Activated CD8-positive, alpha-beta T cell treated with anti-CD3 and anti-CD28 coated beads for 36 hours (primary cell): ENCODE data around the gene FAM9C. TPM values are rescaled to one million over a fixed set of nuclear protein-coding genes. Genes with fewer than 3 reads are reported as not detected.

ENCODE experiments used
- ATAC-seq: fragments of 200-7000 bp; cut with Tn5 transposase; one replicate; pipeline ENCODE4 v1.10.0; 2021; ENCODE audit warnings: mild to moderate bottlenecking, moderate library complexity
- CTCF ChIA-PET: fragments of 350-600 bp; sonication (Branson Sonifier 250); formaldehyde crosslinking; loops from one replicate; lab custom pipeline; 2021; ENCODE audit warnings: antibody characterized with exemption; lab: Charles Lee
- POLR2A ChIA-PET: fragments of 350-600 bp; sonication (Branson Sonifier 250); formaldehyde crosslinking; loops from one replicate; lab custom pipeline; 2021; ENCODE audit warnings: antibody characterized with exemption; lab: Charles Lee
- DNase-seq: peaks from one replicate; pipeline ENCODE4 v3.0.0-alpha.2; 2020
- H3K27ac Mint-ChIP-seq: one replicate; pipeline ENCODE4 v1.8.0; 2021; ENCODE audit warnings: mild to moderate bottlenecking, mixed read lengths
- H3K27me3 Mint-ChIP-seq: one replicate; pipeline ENCODE4 v1.8.0; 2021; ENCODE audit warnings: mixed read lengths
- H3K36me3 Mint-ChIP-seq: one replicate; pipeline ENCODE4 v1.8.0; 2021; ENCODE audit warnings: low read depth, mixed read lengths
- H3K4me1 Mint-ChIP-seq: one replicate; pipeline ENCODE4 v1.8.0; 2021; ENCODE audit warnings: low read depth, mixed read lengths
- H3K4me3 Mint-ChIP-seq: one replicate; pipeline ENCODE4 v1.8.0; 2021; ENCODE audit warnings: mild to moderate bottlenecking, moderate library complexity, mixed read lengths
- H3K9me3 Mint-ChIP-seq: one replicate; pipeline ENCODE4 v1.8.0; 2021; ENCODE audit warnings: mixed read lengths
- CTCF ChIP-seq: fragments of 200-600 bp; IDR thresholded peaks from one replicate; pipeline ENCODE4 v1.8.0; 2022; ENCODE audit warnings: antibody characterized with exemption, mild to moderate bottlenecking
- intact Hi-C: fragments of 100-400 bp; cut with micrococcal nuclease; formaldehyde crosslinking; loops from one replicate; pipeline ENCODE4 v1.10.0; 2022
- total RNA-seq, 2 experiments: library from RNA; stranded (reverse); gene quantifications; one replicate each; pipeline ENCODE4 v1.2.3, GENCODE V29; 2021

FAM9C gene
- total RNA-seq, 2 experiments from 2014 or later, result not detected

DNA sequence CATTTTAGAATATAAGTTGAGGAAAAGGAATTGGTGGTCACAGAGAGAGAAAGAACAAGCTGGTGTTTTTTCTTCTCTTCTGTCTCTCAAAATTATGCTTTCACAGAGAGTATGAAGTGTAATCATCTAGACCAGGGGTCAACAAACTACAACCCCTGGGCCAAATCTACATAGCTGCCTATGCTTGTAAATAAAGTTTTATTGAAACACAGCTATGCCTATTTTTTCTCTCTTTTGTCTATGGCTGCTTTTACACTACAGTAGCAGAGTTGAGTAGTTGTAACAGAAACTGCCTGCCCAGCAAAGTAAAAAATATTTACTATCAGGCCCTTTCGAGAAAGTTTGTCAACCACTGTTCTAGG is 6.7 kb upstream of the FAM9C start:
- Mint-ChIP-seq H3K4me1 (peaks cover 76% of the 10 kb centered on the region), H3K27ac (peak overlapping the region; percentile 88), H3K9me3 (peaks cover 6% of the 10 kb centered on the region), H3K4me3 (no peak overlapping the region), H3K27me3 (no peaks in the 10 kb centered on the region), H3K36me3 (peaks cover 15% of the 10 kb centered on the region)
- ChIA-PET CTCF (interaction anchor here (0.7 to 2.6 kb wide), 6 partner anchors 26 to 105 kb away, joined by 3 to 11 read pairs (median 4); no protein-coding TSS in a partner anchor), POLR2A (interaction anchor here (0.7 to 2.7 kb wide), 9 partner anchors 9 to 89 kb away, joined by 3 to 18 read pairs (median 3); partner anchors contain the start of gene TMSB4X)
- TF ChIP-seq CTCF, result no peak
- no peak for DNase-seq
- intact Hi-C loops, result loop anchor here (5.0 kb wide), 1 partner anchor 36 kb away; no protein-coding TSS in a partner anchor
- ATAC-seq, result no peak

GRCh38 chrX:13050151-13050550 is 5.7 kb upstream of the FAM9C start:
- POLR2A ChIA-PET, result interaction anchor here (0.6 to 2.7 kb wide), 2 partner anchors 75 to 103 kb away, joined by 3 to 18 read pairs; partner anchors contain the start of gene TMSB4X
- Mint-ChIP-seq H3K36me3 (peaks cover 12% of the 10 kb centered on the region), H3K27ac (peak overlapping the region; percentile 88), H3K4me1 (peaks cover 68% of the 10 kb centered on the region), H3K9me3 (peaks cover 6% of the 10 kb centered on the region), H3K4me3 (no peak overlapping the region), H3K27me3 (no peaks in the 10 kb centered on the region)
- no peak for TF ChIP-seq CTCF
- CTCF ChIA-PET, result interaction anchor here (0.7 to 2.6 kb wide), 2 partner anchors 32 to 104 kb away, joined by 3 to 11 read pairs; no protein-coding TSS in a partner anchor
- ATAC-seq, result no peak
- intact Hi-C loops, result loop anchor here (5.0 kb wide), 1 partner anchor 37 kb away; no protein-coding TSS in a partner anchor
- peak; percentile 41 for DNase-seq

GRCh38 chrX:13048280-13048679 is 3.9 kb upstream of the FAM9C start:
- CTCF ChIA-PET, result interaction anchor here (0.7 to 1.7 kb wide), 3 partner anchors 10 to 24 kb away, joined by 3 to 4 read pairs (median 3); no protein-coding TSS in a partner anchor
- H3K4me3 Mint-ChIP-seq, result no peak overlapping the region

DNA sequence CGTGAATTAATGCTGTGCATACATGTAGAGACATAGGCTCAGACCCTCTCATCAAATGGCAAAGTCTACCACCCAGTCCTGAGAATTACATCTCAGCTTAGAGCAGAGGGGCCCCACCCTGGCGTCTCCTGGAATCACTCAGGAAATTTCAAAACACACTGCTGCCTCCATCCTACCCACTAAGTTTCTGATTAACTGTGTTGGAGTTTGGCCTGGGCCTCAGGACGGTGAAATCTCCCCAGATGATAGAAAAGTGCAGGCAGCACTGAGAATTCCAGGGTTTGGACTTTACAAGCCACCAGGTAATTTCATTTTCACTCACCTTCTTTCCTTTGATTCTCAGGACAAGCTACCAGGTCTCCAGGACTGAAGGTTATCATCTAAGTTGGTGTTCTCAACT is 3.3 kb upstream of the FAM9C start:
- Mint-ChIP-seq H3K4me1 (peaks cover 61% of the 10 kb centered on the region), H3K36me3 (peaks cover 9% of the 10 kb centered on the region), H3K27me3 (no peaks in the 10 kb centered on the region), H3K9me3 (peaks cover 6% of the 10 kb centered on the region), H3K27ac (peak overlapping the region; percentile 36), H3K4me3 (no peak overlapping the region)
- ChIA-PET CTCF (interaction anchor here (0.7 to 1.7 kb wide), 3 partner anchors 11 to 25 kb away, joined by 3 to 4 read pairs (median 3); no protein-coding TSS in a partner anchor), POLR2A (interaction anchor here (1.0 kb wide), 1 partner anchor 40 kb away, joined by 3 read pairs; no protein-coding TSS in a partner anchor)
- DNase-seq (no peak), ATAC-seq (no peak)
- intact Hi-C loops, result no loop called here
- TF ChIP-seq CTCF, result no peak

More at GRCh38 chrX:13048280-13048679, 3.9 kb upstream of the FAM9C start:
- no peak for ATAC-seq
- peak overlapping the region; percentile 55 for H3K27ac Mint-ChIP-seq
- peaks cover 12% of the 10 kb centered on the region for H3K36me3 Mint-ChIP-seq
- intact Hi-C loops, result no loop called here
- POLR2A ChIA-PET, result interaction anchor here (1.0 kb wide), 2 partner anchors 16 to 39 kb away, joined by 3 read pairs; no protein-coding TSS in a partner anchor
- DNase-seq, result no peak
- H3K4me1 Mint-ChIP-seq, result peaks cover 61% of the 10 kb centered on the region
- H3K27me3 Mint-ChIP-seq, result no peaks in the 10 kb centered on the region
- H3K9me3 Mint-ChIP-seq, result peaks cover 6% of the 10 kb centered on the region
- TF ChIP-seq CTCF, result no peak
